ENCODE measurements around the gene ITGB8.

DNA sequence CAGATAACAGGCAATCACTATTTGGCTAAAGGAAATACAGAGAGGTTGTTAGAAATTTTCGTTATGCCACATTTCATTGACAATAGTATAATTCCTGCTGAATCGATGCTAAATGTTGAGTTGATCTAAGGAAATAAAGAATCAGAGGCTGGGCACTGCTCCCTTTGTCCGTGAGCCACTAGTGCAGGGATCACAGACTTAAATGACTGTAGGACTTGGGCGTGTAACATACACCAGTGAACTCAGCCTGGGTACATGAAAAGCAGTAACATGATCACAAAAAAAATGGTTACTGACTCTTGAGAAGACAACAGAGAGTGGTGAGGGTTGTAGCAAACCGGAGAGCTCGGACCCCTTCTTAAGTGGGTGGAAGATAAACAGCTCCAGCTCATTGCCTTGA is 11.8 kb upstream of the ITGB8 start:
- TF ChIP-seq, protein P1, sequence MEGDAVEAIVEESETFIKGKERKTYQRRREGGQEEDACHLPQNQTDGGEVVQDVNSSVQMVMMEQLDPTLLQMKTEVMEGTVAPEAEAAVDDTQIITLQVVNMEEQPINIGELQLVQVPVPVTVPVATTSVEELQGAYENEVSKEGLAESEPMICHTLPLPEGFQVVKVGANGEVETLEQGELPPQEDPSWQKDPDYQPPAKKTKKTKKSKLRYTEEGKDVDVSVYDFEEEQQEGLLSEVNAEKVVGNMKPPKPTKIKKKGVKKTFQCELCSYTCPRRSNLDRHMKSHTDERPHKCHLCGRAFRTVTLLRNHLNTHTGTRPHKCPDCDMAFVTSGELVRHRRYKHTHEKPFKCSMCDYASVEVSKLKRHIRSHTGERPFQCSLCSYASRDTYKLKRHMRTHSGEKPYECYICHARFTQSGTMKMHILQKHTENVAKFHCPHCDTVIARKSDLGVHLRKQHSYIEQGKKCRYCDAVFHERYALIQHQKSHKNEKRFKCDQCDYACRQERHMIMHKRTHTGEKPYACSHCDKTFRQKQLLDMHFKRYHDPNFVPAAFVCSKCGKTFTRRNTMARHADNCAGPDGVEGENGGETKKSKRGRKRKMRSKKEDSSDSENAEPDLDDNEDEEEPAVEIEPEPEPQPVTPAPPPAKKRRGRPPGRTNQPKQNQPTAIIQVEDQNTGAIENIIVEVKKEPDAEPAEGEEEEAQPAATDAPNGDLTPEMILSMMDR (conservative IDR thresholded peaks at IDR 0.05; ENCODE audit: low read depth in 2 of 2) = no peak
- no peak for TF ChIP-seq JUNB (IDR thresholded peaks at IDR 0.05; ENCODE audit: unreplicated experiment)

Measured in GM23338 (cell line).